Mesendoderm (in vitro differentiated cells): Measurements from ENCODE around the gene ZNF2.

Experiments used
- DNase-seq: peaks from one replicate; pipeline ENCODE4 v3.0.0; 2013
- H2AK5ac ChIP-seq: 2 replicates; pipeline ENCODE4 v1.6.1; 2013; ENCODE audit warnings: low read length, inconsistent platforms
- H2BK120ac ChIP-seq: 2 replicates; pipeline ENCODE4 v1.6.1; 2013; ENCODE audit warnings: low read depth, mild to moderate bottlenecking, low read length, moderate library complexity, mixed read lengths
- H2BK15ac ChIP-seq: replicated peaks from 2 replicates; pipeline ENCODE4 v1.6.1; 2013; ENCODE audit warnings: low read depth, mild to moderate bottlenecking, moderate library complexity
- H2BK5ac ChIP-seq: 2 replicates; pipeline ENCODE4 v1.6.1; 2013; ENCODE audit warnings: low read length, inconsistent platforms
- H3K18ac ChIP-seq: 2 replicates; pipeline ENCODE4 v1.6.1; 2013; ENCODE audit warnings: mild to moderate bottlenecking, low read length, mixed read lengths
- H3K23ac ChIP-seq: one replicate; pipeline ENCODE4 v1.6.1; 2013; ENCODE audit warnings: low read length
- H3K27ac ChIP-seq: 2 replicates; pipeline ENCODE4 v1.5.1; 2013; ENCODE audit warnings: low read depth, mild to moderate bottlenecking, inconsistent platforms, low read length, moderate library complexity
- H3K27me3 ChIP-seq: 2 replicates; pipeline ENCODE4 v1.6.1; 2013; ENCODE audit warnings: low read length, control low read depth, mild to moderate bottlenecking, inconsistent platforms; ENCODE audit not compliant: insufficient read depth, poor library complexity
- H3K36me3 ChIP-seq: 2 replicates; pipeline ENCODE4 v1.6.1; 2013; ENCODE audit warnings: low read length, inconsistent platforms; ENCODE audit not compliant: control insufficient read depth, insufficient read depth
- H3K4ac ChIP-seq: one replicate; pipeline ENCODE4 v1.6.1; 2013; ENCODE audit warnings: low read depth, mild to moderate bottlenecking, low read length, moderate library complexity
- H3K4me1 ChIP-seq: 2 replicates; pipeline ENCODE4 v1.6.1; 2013; ENCODE audit warnings: low read depth, low read length, inconsistent platforms; ENCODE audit not compliant: control insufficient read depth
- H3K4me2 ChIP-seq: 2 replicates; pipeline ENCODE4 v1.6.1; 2013; ENCODE audit warnings: low read length
- H3K4me3 ChIP-seq: 2 replicates; pipeline ENCODE4 v1.5.1; 2013; ENCODE audit warnings: mild to moderate bottlenecking, low read length
- H3K56ac ChIP-seq: one replicate; pipeline ENCODE4 v1.6.1; 2013; ENCODE audit warnings: low read length
- H3K79me1 ChIP-seq: 2 replicates; pipeline ENCODE4 v1.6.1; 2013; ENCODE audit warnings: low read length, inconsistent platforms
- H3K79me2 ChIP-seq: 2 replicates; pipeline ENCODE4 v1.6.1; 2013; ENCODE audit warnings: mild to moderate bottlenecking, low read length; ENCODE audit not compliant: control insufficient read depth, insufficient read depth
- H3K9ac ChIP-seq: 2 replicates; pipeline ENCODE4 v1.6.1; 2013; ENCODE audit warnings: low read length, inconsistent platforms
- H4K5ac ChIP-seq: one replicate; pipeline ENCODE4 v1.6.1; 2013; ENCODE audit warnings: low read length
- H4K8ac ChIP-seq: one replicate; pipeline ENCODE4 v1.6.1; 2013; ENCODE audit warnings: low read depth, mild to moderate bottlenecking, control low read depth, low read length, moderate library complexity
- WGBS: extraction: QIAGEN DNeasy Blood & Tissue Kit; methylation state at CpG from one replicate; pipeline ENCODE4 v1.1.7; 2013; ENCODE audit warnings: low lambda C conversion rate, missing lambda C conversion rate; ENCODE audit not compliant: insufficient coverage; ENCODE audit errors: extremely low coverage; 5-methylcytosine and 5-hydroxymethylcytosine counted together

ZNF2 gene

DNA sequence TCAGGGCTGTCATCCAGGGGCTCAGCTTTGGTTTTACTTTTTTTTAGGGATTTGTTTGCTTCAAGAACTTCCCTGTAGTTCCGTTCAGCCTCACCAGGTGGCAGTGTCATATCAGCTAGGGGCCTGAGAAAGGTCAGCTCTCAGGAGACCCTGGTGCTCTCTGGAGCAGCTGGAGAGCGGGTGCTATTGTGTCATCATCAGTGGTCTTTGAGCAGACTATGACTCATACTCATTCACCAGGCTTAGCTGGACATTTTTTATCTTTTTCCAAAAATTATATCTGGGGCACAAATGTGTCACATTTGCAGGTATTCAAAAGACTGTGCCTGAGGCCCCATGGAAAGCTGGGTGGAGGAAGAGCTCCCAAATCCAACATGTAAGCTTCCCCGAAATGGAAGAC, 66.1 kb downstream of the ZNF2 start:
- H2BK15ac ChIP-seq = no peak overlapping the region
- no peaks in the 10 kb centered on the region for H3K79me2 ChIP-seq
- H3K27ac ChIP-seq = no peak overlapping the region
- H3K27me3 ChIP-seq = no peaks in the 10 kb centered on the region
- H3K4ac ChIP-seq = no peak overlapping the region
- DNase-seq = peak; percentile 90
- H2BK120ac ChIP-seq = no peak overlapping the region
- H3K23ac ChIP-seq = no peak overlapping the region
- H3K4me3 ChIP-seq = no peak overlapping the region
- H3K56ac ChIP-seq = no peak overlapping the region
- H4K5ac ChIP-seq = no peak overlapping the region
- H3K4me1 ChIP-seq = no peaks in the 10 kb centered on the region
- no peak overlapping the region for H2AK5ac ChIP-seq
- no peak overlapping the region for H3K9ac ChIP-seq
- no peak overlapping the region for H2BK5ac ChIP-seq
- no CpG with 5 or more reads among the region's 3 CpGs for WGBS
- no peak overlapping the region for H3K4me2 ChIP-seq
- H3K79me1 ChIP-seq = no peaks in the 10 kb centered on the region
- H3K18ac ChIP-seq = no peak overlapping the region
- no peak overlapping the region for H4K8ac ChIP-seq
- no peaks in the 10 kb centered on the region for H3K36me3 ChIP-seq

DNA sequence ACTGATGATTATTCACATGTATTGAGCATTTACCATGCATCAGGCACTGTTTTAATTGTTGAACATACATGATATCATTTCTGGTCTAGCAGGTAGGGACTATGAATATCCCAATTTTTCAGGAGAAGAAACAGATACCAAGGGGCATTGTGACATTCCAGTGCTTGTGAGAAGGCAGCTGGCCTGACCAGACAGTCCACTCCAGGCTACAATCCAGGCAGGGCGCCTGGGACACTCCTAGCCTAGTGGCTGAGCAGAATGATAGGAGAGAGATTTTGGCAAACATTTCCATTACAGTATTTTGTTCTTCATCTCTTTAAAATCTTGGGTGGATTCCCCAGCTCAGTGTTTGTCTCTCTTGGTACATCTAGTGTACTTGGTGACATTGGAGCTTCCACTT, 66.6 kb downstream of the ZNF2 start:
- no peak overlapping the region for H2BK5ac ChIP-seq
- no peak overlapping the region for H4K8ac ChIP-seq
- no CpG with 5 or more reads among the region's 1 CpG for WGBS
- no peak for DNase-seq
- no peak overlapping the region for H2BK15ac ChIP-seq
- no peak overlapping the region for H3K18ac ChIP-seq
- H3K79me1 ChIP-seq = no peaks in the 10 kb centered on the region
- H4K5ac ChIP-seq = no peak overlapping the region
- no peak overlapping the region for H3K27ac ChIP-seq
- no peak overlapping the region for H3K4ac ChIP-seq
- H2BK120ac ChIP-seq = no peak overlapping the region
- H3K4me3 ChIP-seq = no peak overlapping the region
- no peak overlapping the region for H3K4me2 ChIP-seq
- H2AK5ac ChIP-seq = no peak overlapping the region
- H3K4me1 ChIP-seq = no peaks in the 10 kb centered on the region
- no peak overlapping the region for H3K9ac ChIP-seq
- H3K23ac ChIP-seq = no peak overlapping the region
- no peaks in the 10 kb centered on the region for H3K36me3 ChIP-seq
- H3K56ac ChIP-seq = no peak overlapping the region
- H3K27me3 ChIP-seq = no peaks in the 10 kb centered on the region
- H3K79me2 ChIP-seq = no peaks in the 10 kb centered on the region
